CD4-positive, alpha-beta T cell (primary cell): ENCODE data around the gene IL17RA. TPM values are rescaled to one million over a fixed set of nuclear protein-coding genes. Genes with fewer than 3 reads are reported as not detected.

Experiments
- ATAC-seq: fragments of 200-7000 bp; cut with Tn5 transposase; one replicate; pipeline ENCODE4 v1.10.0; 2022; ENCODE audit warnings: mild to moderate bottlenecking; ENCODE audit not compliant: poor library complexity
- CTCF ChIA-PET: fragments of 350-600 bp; sonication (Branson Sonifier 250); formaldehyde crosslinking; loops from one replicate; lab custom pipeline; 2021; ENCODE audit warnings: antibody characterized with exemption, inconsistent platforms; lab: Charles Lee
- POLR2A ChIA-PET: fragments of 350-600 bp; sonication (Branson Sonifier 250); formaldehyde crosslinking; loops from one replicate; lab custom pipeline; 2021; ENCODE audit warnings: antibody characterized with exemption, inconsistent platforms; lab: Charles Lee
- DNase-seq, 14 experiments: peaks; one replicate each; pipeline ENCODE4 v3.0.0-alpha.2; 2013 to 2020; ENCODE audit warnings: mixed read lengths in 2 of 14
- H3K27ac ChIP-seq, 2 donors: one replicate each; pipeline versions ENCODE4 v1.5.1 to v1.7.0; 2013; ENCODE audit warnings: low read length in 2 of 2, low read depth in 1 of 2, mild to moderate bottlenecking in 1 of 2
- H3K27me3 ChIP-seq, 2 experiments: 1 replicate in 1 of 2; 2 replicates in 1 of 2; pipeline versions ENCODE4 v1.6.1 to v1.7.0; 2013; ENCODE audit warnings: low read length in 2 of 2, control low read depth in 1 of 2, mild to moderate bottlenecking in 1 of 2, moderate library complexity in 1 of 2; ENCODE audit not compliant: insufficient read depth in 2 of 2, control insufficient read depth in 1 of 2
- H3K36me3 ChIP-seq: one replicate; pipeline ENCODE4 v1.6.1; 2013; ENCODE audit warnings: low read length, control low read depth; ENCODE audit not compliant: insufficient read depth
- H3K4me1 ChIP-seq: one replicate; pipeline ENCODE4 v1.6.1; 2013; ENCODE audit warnings: low read length, control low read depth; ENCODE audit not compliant: insufficient read depth
- H3K4me3 ChIP-seq: one replicate; pipeline ENCODE4 v1.5.1; 2013; ENCODE audit warnings: mild to moderate bottlenecking, low read length, moderate library complexity
- H3K9me3 ChIP-seq, 2 experiments: 1 replicate in 1 of 2; 2 replicates in 1 of 2; pipeline versions ENCODE4 v1.6.1 to v1.7.0; 2013; ENCODE audit warnings: low read length in 2 of 2, mild to moderate bottlenecking in 2 of 2, control low read depth in 1 of 2, moderate library complexity in 1 of 2; ENCODE audit not compliant: control insufficient read depth in 1 of 2, insufficient read depth in 1 of 2
- H3K27ac Mint-ChIP-seq: one replicate; pipeline ENCODE4 v1.8.0; 2020; ENCODE audit warnings: mixed read lengths
- H3K27me3 Mint-ChIP-seq: one replicate; pipeline ENCODE4 v1.8.0; 2021; ENCODE audit warnings: mixed read lengths
- H3K36me3 Mint-ChIP-seq: one replicate; pipeline ENCODE4 v1.8.0; 2021; ENCODE audit warnings: low read depth, mixed read lengths
- H3K4me1 Mint-ChIP-seq: one replicate; pipeline ENCODE4 v1.8.0; 2021; ENCODE audit warnings: low read depth, mixed read lengths
- H3K4me3 Mint-ChIP-seq: one replicate; pipeline ENCODE4 v1.8.0; 2020; ENCODE audit warnings: mild to moderate bottlenecking, mixed read lengths
- H3K9me3 Mint-ChIP-seq: one replicate; pipeline ENCODE4 v1.8.0; 2020; ENCODE audit warnings: mixed read lengths
- intact Hi-C, 2 experiments: fragments of 100-400 bp; cut with DNase I in 1 of 2; cut with micrococcal nuclease in 1 of 2; formaldehyde crosslinking; loops; one replicate each; pipeline versions ENCODE4 v1.15.1 to v1.9.0; 2023 to 2025; cut with DNase I, micrococcal nuclease
- total RNA-seq, 174 experiments: library from RNA in 2 of 174; stranded (reverse) in 2 of 174; gene quantifications; one replicate each; pipeline ENCODE4 v1.2.3 and lab custom pipeline; 2021 to 2026
- TF ChIP-seq, protein P1 (sequence below): fragments of 200-600 bp; IDR thresholded peaks from one replicate; pipeline ENCODE4 v1.8.0; 2022; ENCODE audit warnings: antibody characterized with exemption, mild to moderate bottlenecking

The IL17RA gene
- total RNA-seq, 2 experiments from 2014 or later: 23.2 to 24.3 TPM

DNA sequence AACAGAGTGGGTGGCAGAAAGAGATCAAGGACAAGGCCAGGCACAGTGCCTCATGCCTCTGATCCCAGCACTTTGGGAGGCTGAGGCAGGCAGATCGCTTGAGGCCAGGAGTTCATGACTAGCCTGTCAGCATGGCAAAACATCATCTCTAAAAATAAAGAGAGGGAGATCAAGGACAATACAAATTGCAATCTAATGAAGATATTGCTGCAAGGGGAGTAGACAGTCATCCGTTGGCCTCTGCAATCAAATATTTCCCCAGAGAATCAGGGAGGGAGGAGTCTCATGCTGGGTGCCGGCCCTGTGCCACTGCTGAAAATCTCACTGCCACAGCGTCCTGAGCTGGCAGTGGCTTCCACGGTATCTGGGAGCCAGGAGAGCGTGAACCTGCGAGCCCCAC is 19.4 kb upstream of the IL17RA start:
- Mint-ChIP-seq H3K4me1 (peaks cover 7% of the 10 kb centered on the region), H3K9me3 (no peaks in the 10 kb centered on the region), H3K36me3 (no peaks in the 10 kb centered on the region), H3K4me3 (no peak overlapping the region), H3K27me3 (no peaks in the 10 kb centered on the region), H3K27ac (no peak overlapping the region)
- intact Hi-C loops: no loop called here
- POLR2A ChIA-PET: no interaction called here
- no peak overlapping the region for H3K27ac ChIP-seq
- no peaks in the 10 kb centered on the region for H3K9me3 ChIP-seq
- no peaks in the 10 kb centered on the region for H3K4me1 ChIP-seq
- DNase-seq: no peak
- CTCF ChIA-PET: no interaction called here
- H3K27me3 ChIP-seq: peaks cover 0 to 3% of the 10 kb centered on the region in 2 experiments
- H3K4me3 ChIP-seq: no peak overlapping the region
- ATAC-seq: no peak
- TF ChIP-seq, protein P1, sequence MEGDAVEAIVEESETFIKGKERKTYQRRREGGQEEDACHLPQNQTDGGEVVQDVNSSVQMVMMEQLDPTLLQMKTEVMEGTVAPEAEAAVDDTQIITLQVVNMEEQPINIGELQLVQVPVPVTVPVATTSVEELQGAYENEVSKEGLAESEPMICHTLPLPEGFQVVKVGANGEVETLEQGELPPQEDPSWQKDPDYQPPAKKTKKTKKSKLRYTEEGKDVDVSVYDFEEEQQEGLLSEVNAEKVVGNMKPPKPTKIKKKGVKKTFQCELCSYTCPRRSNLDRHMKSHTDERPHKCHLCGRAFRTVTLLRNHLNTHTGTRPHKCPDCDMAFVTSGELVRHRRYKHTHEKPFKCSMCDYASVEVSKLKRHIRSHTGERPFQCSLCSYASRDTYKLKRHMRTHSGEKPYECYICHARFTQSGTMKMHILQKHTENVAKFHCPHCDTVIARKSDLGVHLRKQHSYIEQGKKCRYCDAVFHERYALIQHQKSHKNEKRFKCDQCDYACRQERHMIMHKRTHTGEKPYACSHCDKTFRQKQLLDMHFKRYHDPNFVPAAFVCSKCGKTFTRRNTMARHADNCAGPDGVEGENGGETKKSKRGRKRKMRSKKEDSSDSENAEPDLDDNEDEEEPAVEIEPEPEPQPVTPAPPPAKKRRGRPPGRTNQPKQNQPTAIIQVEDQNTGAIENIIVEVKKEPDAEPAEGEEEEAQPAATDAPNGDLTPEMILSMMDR: no peak
- H3K36me3 ChIP-seq: no peaks in the 10 kb centered on the region

DNA sequence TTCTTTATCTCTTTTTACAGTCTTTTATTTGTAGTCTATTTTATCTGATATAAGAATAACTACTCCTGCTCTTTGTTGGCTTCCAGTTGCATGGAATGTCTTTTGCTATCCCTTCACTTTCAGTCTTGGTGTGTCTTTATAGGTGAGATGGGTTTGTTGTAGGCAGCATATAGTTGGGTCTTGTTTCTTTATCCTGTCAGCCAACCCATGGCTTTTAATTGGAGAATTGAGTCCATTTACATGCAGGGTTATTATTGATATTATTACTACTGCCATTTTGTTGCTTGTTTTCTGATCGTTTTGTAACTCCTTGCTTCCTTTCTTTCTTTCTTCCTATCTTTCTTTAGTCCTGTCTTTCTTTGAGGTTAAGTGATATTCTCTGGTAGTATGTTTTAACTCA is 11.9 kb upstream of the IL17RA start:
- ATAC-seq: no peak
- no peak overlapping the region for H3K4me3 ChIP-seq
- H3K27me3 ChIP-seq: no peaks in the 10 kb centered on the region
- Mint-ChIP-seq H3K4me3 (no peak overlapping the region), H3K27ac (no peak overlapping the region), H3K9me3 (no peaks in the 10 kb centered on the region), H3K4me1 (peaks cover 17% of the 10 kb centered on the region), H3K36me3 (no peaks in the 10 kb centered on the region), H3K27me3 (no peaks in the 10 kb centered on the region)
- no peak for DNase-seq
- no peaks in the 10 kb centered on the region for H3K36me3 ChIP-seq
- intact Hi-C loops: no loop called here
- TF ChIP-seq, protein P1: no peak
- no peaks in the 10 kb centered on the region for H3K9me3 ChIP-seq
- POLR2A ChIA-PET: no interaction called here
- CTCF ChIA-PET: interaction anchor here (5.0 kb wide), 1 partner anchor 100 kb away, joined by 56 read pairs; no protein-coding TSS in a partner anchor
- H3K4me1 ChIP-seq: peaks cover 11% of the 10 kb centered on the region
- no peak overlapping the region for H3K27ac ChIP-seq

DNA sequence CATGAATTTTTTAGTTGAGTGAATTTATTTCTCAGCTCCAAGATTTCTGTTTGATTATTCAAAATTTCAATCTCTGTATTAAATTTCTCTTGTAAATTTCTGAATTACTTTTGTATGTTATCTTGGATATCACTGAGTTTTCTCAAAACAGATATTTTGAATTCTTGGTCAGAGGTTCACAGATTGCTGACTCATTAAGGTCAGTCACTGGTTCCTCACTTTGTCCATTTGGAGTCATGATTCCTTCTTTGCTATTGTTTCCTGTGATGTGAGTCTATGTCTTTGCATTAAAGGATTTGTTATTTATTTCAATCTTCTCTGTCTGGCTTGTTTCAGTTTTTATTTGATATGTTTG is 10.2 kb upstream of the IL17RA start:
- no peaks in the 10 kb centered on the region for H3K27me3 ChIP-seq
- no peak overlapping the region for H3K27ac ChIP-seq
- Mint-ChIP-seq H3K9me3 (no peaks in the 10 kb centered on the region), H3K4me3 (no peak overlapping the region), H3K4me1 (peaks cover 17% of the 10 kb centered on the region), H3K36me3 (no peaks in the 10 kb centered on the region), H3K27ac (no peak overlapping the region), H3K27me3 (no peaks in the 10 kb centered on the region)
- no peaks in the 10 kb centered on the region for H3K9me3 ChIP-seq
- DNase-seq (no peak), ATAC-seq (no peak)
- TF ChIP-seq, protein P1: no peak
- no peak overlapping the region for H3K4me3 ChIP-seq
- ChIA-PET CTCF (interaction anchor here (0.7 to 5.0 kb wide), 10 partner anchors 13 to 693 kb away, joined by 3 to 56 read pairs (median 4); partner anchors contain the start of gene ADA2), POLR2A (interaction anchor here (0.7 to 1.9 kb wide), 7 partner anchors 11 to 427 kb away, joined by 3 to 15 read pairs (median 4); no protein-coding TSS in a partner anchor)
- no peaks in the 10 kb centered on the region for H3K36me3 ChIP-seq
- peaks cover 11% of the 10 kb centered on the region for H3K4me1 ChIP-seq
- intact Hi-C loops: loop anchor here (1.0 to 5.0 kb wide), 4 partner anchors 97 to 1003 kb away; partner anchors contain the start of genes CECR2 (in 1 of the 2) and PEX26 (in 1 of the 2)
